Measurements from ENCODE around the gene AP3D1. TPM values are rescaled to one million over a fixed set of nuclear protein-coding genes. Genes with fewer than 3 reads are reported as not detected.

Gene AP3D1
- total RNA-seq, 1 experiment from 2014 or later, result 103 TPM

GRCh38 chr19:2166741-2167738 is 15.7 kb upstream of the AP3D1 start:
- intact Hi-C loops (cut with micrococcal nuclease), result loop anchor here (5.0 kb wide), 2 partner anchors 70 to 105 kb away; partner anchors contain the start of genes PLEKHJ1 and SF3A2

GRCh38 chr19:2164020-2164998 is 12.9 kb upstream of the AP3D1 start:
- peak overlapping the region; percentile 85 for H3K4me3 ChIP-seq (ENCODE audit: low read length)
- H3F3A ChIP-seq (ENCODE audit: low read length, unreplicated experiment), result no peaks in the 10 kb centered on the region
- no peaks in the 10 kb centered on the region for H3K27me3 ChIP-seq (ENCODE audit: low read length)
- CTCF ChIA-PET, result interaction anchor here (0.6 kb wide), 1 partner anchor 9 kb away, joined by 5 read pairs; no protein-coding TSS in a partner anchor
- no peak for DNase-seq
- H3K36me3 ChIP-seq (ENCODE audit: low read depth, low read length), result no peaks in the 10 kb centered on the region
- peaks cover 18% of the 10 kb centered on the region; the same call in 1 of the 2 replicates for H4K20me1 ChIP-seq (ENCODE audit: low read length)
- peaks cover 47% of the 10 kb centered on the region for H3K79me2 ChIP-seq (ENCODE audit: low read length)
- TF ChIP-seq EZH2 (IDR thresholded peaks at IDR 0.05; ENCODE audit: low read length, unreplicated experiment) (no peak), CTCF (conservative IDR thresholded peaks at IDR 0.05; ENCODE audit: low read depth, low read length) (no peak), EZH2phosphoT487 (IDR thresholded peaks at IDR 0.05; ENCODE audit: borderline replicate concordance, low read length) (no peak)
- H3K9me2 ChIP-seq (replicated peaks; ENCODE audit: low read length), result no peaks in the 10 kb centered on the region
- intact Hi-C loops (cut with micrococcal nuclease), result no loop called here
- peaks cover 22% of the 10 kb centered on the region for H3K4me1 ChIP-seq (ENCODE audit: insufficient read depth, low read length)
- H3K27ac ChIP-seq (ENCODE audit: low read length), result peak overlapping the region; percentile 73
- ATAC-seq, result peak; percentile 2; the same call in 1 of the 2 replicates
- H3K9me3 ChIP-seq (ENCODE audit: low read length), result no peaks in the 10 kb centered on the region
- POLR2A ChIA-PET (ENCODE audit: unreplicated experiment), result interaction anchor here (0.5 to 0.6 kb wide), 3 partner anchors 13 to 145 kb away, joined by 4 to 10 read pairs (median 6); partner anchors contain the start of gene AP3D1
- TSS peak; percentile 52 for BruUV-seq (replicated peaks)
- H3K9ac ChIP-seq (ENCODE audit: low read length), result peak overlapping the region; percentile 87
- H3K4me2 ChIP-seq (ENCODE audit: low read length), result peak overlapping the region; percentile 99
- H2AFZ ChIP-seq (ENCODE audit: low read length), result no peak overlapping the region

More at GRCh38 chr19:2166741-2167738, 15.7 kb upstream of the AP3D1 start:
- TF ChIP-seq CTCF (conservative IDR thresholded peaks at IDR 0.05; ENCODE audit: low read depth, low read length), result no peak
- TF ChIP-seq EZH2 (IDR thresholded peaks at IDR 0.05; ENCODE audit: low read length, unreplicated experiment), result no peak
- no peaks in the 10 kb centered on the region for H3K9me2 ChIP-seq (replicated peaks; ENCODE audit: low read length)
- peaks cover 38% of the 10 kb centered on the region for H3K4me1 ChIP-seq (ENCODE audit: insufficient read depth, low read length)
- ChIA-PET CTCF (no interaction called here), POLR2A (ENCODE audit: unreplicated experiment) (no interaction called here)
- peak; percentile 70 for DNase-seq
- H3K4me2 ChIP-seq (ENCODE audit: low read length), result peak overlapping the region; percentile 65
- H3K79me2 ChIP-seq (ENCODE audit: low read length), result peaks cover 75% of the 10 kb centered on the region
- no peaks in the 10 kb centered on the region for H3K27me3 ChIP-seq (ENCODE audit: low read length)
- no peaks in the 10 kb centered on the region for H3F3A ChIP-seq (ENCODE audit: low read length, unreplicated experiment)
- peaks cover 31% of the 10 kb centered on the region; the same call in 1 of the 2 replicates for H4K20me1 ChIP-seq (ENCODE audit: low read length)
- ATAC-seq, result peak; percentile 35
- peak overlapping the region; percentile 26; the same call in 1 of the 2 replicates for H3K4me3 ChIP-seq (ENCODE audit: low read length)
- H3K27ac ChIP-seq (ENCODE audit: low read length), result peak overlapping the region; percentile 84
- peak overlapping the region; percentile 18; the same call in 1 of the 2 replicates for H3K9ac ChIP-seq (ENCODE audit: low read length)
- no peak overlapping the region for H2AFZ ChIP-seq (ENCODE audit: low read length)
- no peaks in the 10 kb centered on the region for H3K9me3 ChIP-seq (ENCODE audit: low read length)
- no peaks in the 10 kb centered on the region; the same call in 1 of the 2 replicates for H3K36me3 ChIP-seq (ENCODE audit: low read depth, low read length)
- TSS peak; percentile 29 for BruUV-seq (replicated peaks)

All from PC-3 (cell line).